Measurements from ENCODE around the gene ASPSCR1.

ASPSCR1 gene

GRCh38 chr17:82011617-82012187, 34.3 kb downstream of the ASPSCR1 start:
- TF ChIP-seq EZH2phosphoT487 (conservative IDR thresholded peaks at IDR 0.05; ENCODE audit: low read length), result no peak
- TF ChIP-seq CTCF (IDR thresholded peaks at IDR 0.05; ENCODE audit: insufficient read depth, low read length, poor library complexity, severe bottlenecking), result no peak
- Histone ChIP-seq H3K9ac (ENCODE audit: low read length) (no peak overlapping the region), H3K27me3 (ENCODE audit: low read length) (no peaks in the 10 kb centered on the region), H3K9me3 (ENCODE audit: insufficient read depth, low read length) (no peaks in the 10 kb centered on the region), H3K79me2 (ENCODE audit: insufficient read depth, low read length) (no peaks in the 10 kb centered on the region), H4K20me1 (ENCODE audit: low read depth, low read length) (no peaks in the 10 kb centered on the region), H3K36me3 (ENCODE audit: low read length) (no peaks in the 10 kb centered on the region), H2AFZ (ENCODE audit: low read depth, low read length, severe bottlenecking) (no peak overlapping the region), H3K4me3 (ENCODE audit: insufficient read depth, low read length, poor library complexity, severe bottlenecking) (no peak overlapping the region), H3K4me2 (ENCODE audit: low read depth, low read length, poor library complexity, severe bottlenecking) (no peak overlapping the region), H3K27ac (ENCODE audit: low read depth, low read length) (no peak overlapping the region), H3K9me2 (replicated peaks; ENCODE audit: insufficient read depth, low read length) (no peaks in the 10 kb centered on the region), H3F3A (ENCODE audit: insufficient read depth) (no peaks in the 10 kb centered on the region)

- Histone ChIP-seq H3K27me3 (ENCODE audit: low read length) (no peaks in the 10 kb centered on the region), H3K79me2 (ENCODE audit: insufficient read depth, low read length) (no peaks in the 10 kb centered on the region), H3K4me2 (ENCODE audit: low read depth, low read length, poor library complexity, severe bottlenecking) (no peak overlapping the region), H4K20me1 (ENCODE audit: low read depth, low read length) (no peaks in the 10 kb centered on the region), H3K4me3 (ENCODE audit: insufficient read depth, low read length, poor library complexity, severe bottlenecking) (no peak overlapping the region), H3K36me3 (ENCODE audit: low read length) (no peaks in the 10 kb centered on the region), H3K27ac (ENCODE audit: low read depth, low read length) (no peak overlapping the region), H2AFZ (ENCODE audit: low read depth, low read length, severe bottlenecking) (no peak overlapping the region), H3K9me2 (replicated peaks; ENCODE audit: insufficient read depth, low read length) (no peaks in the 10 kb centered on the region), H3K9me3 (ENCODE audit: insufficient read depth, low read length) (no peaks in the 10 kb centered on the region), H3F3A (ENCODE audit: insufficient read depth) (no peaks in the 10 kb centered on the region), H3K9ac (ENCODE audit: low read length) (no peak overlapping the region)
- no peak for TF ChIP-seq CTCF (IDR thresholded peaks at IDR 0.05; ENCODE audit: insufficient read depth, low read length, poor library complexity, severe bottlenecking)
- TF ChIP-seq EZH2phosphoT487 (conservative IDR thresholded peaks at IDR 0.05; ENCODE audit: low read length), result no peak
These were observed 34.8 kb downstream of the ASPSCR1 start for GRCh38 chr17:82012261-82012639.

- Histone ChIP-seq H3K79me2 (ENCODE audit: insufficient read depth, low read length) (no peaks in the 10 kb centered on the region), H3K9me3 (ENCODE audit: insufficient read depth, low read length) (no peaks in the 10 kb centered on the region), H3K4me2 (ENCODE audit: low read depth, low read length, poor library complexity, severe bottlenecking) (no peak overlapping the region), H3K36me3 (ENCODE audit: low read length) (no peaks in the 10 kb centered on the region), H4K20me1 (ENCODE audit: low read depth, low read length) (no peaks in the 10 kb centered on the region), H3K27ac (ENCODE audit: low read depth, low read length) (no peak overlapping the region), H3K27me3 (ENCODE audit: low read length) (no peaks in the 10 kb centered on the region), H3K9ac (ENCODE audit: low read length) (no peak overlapping the region), H3K9me2 (replicated peaks; ENCODE audit: insufficient read depth, low read length) (no peaks in the 10 kb centered on the region), H3K4me3 (ENCODE audit: insufficient read depth, low read length, poor library complexity, severe bottlenecking) (no peak overlapping the region), H3F3A (ENCODE audit: insufficient read depth) (no peaks in the 10 kb centered on the region), H2AFZ (ENCODE audit: low read depth, low read length, severe bottlenecking) (no peak overlapping the region)
- TF ChIP-seq EZH2phosphoT487 (conservative IDR thresholded peaks at IDR 0.05; ENCODE audit: low read length) (no peak), CTCF (IDR thresholded peaks at IDR 0.05; ENCODE audit: insufficient read depth, low read length, poor library complexity, severe bottlenecking) (no peak)
These were observed 35.3 kb downstream of the ASPSCR1 start for GRCh38 chr17:82012640-82013295.

Data from SU-DHL-6 (cell line).